ENCODE measurements around the gene KLHL14. TPM values are rescaled to one million over a fixed set of nuclear protein-coding genes. Genes with fewer than 3 reads are reported as not detected.

Gene KLHL14
- total RNA-seq, 6 donors from 2014 or later, result 0.20 to 0.49 (median 0.44) TPM; not detected in 3

GRCh38 chr18:32759611-32760167 is 13.1 kb downstream of the KLHL14 start:
- H3K4me1 ChIP-seq, result no peaks in the 10 kb centered on the region
- TF ChIP-seq POLR2AphosphoS5 (IDR thresholded peaks at IDR 0.05) (no peak), POLR2A (IDR thresholded peaks at IDR 0.05) (no peak), EP300 (IDR thresholded peaks at IDR 0.05) (no peak), CTCF (IDR thresholded peaks at IDR 0.05) (no peak)
- H3K4me3 ChIP-seq, result no peak overlapping the region
- H3K36me3 ChIP-seq, result no peaks in the 10 kb centered on the region
- no peak for ATAC-seq (ENCODE audit: low FRiP score in 2 of 2)
- H3K27ac ChIP-seq, result no peak overlapping the region
- DNase-seq, result no peak
- no peaks in the 10 kb centered on the region for H3K9me3 ChIP-seq
- 82 to 90% methylated on average over 2 of the region's 2 CpGs for WGBS, 2 donors
- H3K27me3 ChIP-seq, result no peaks in the 10 kb centered on the region

GRCh38 chr18:32754508-32755263 is 18.1 kb downstream of the KLHL14 start:
- H3K4me1 ChIP-seq, result no peaks in the 10 kb centered on the region
- ATAC-seq (ENCODE audit: low FRiP score in 2 of 2) (no peak), DNase-seq (no peak)
- WGBS, 2 donors, result 37 to 52% methylated on average over 7 of the region's 7 CpGs
- H3K36me3 ChIP-seq, result no peaks in the 10 kb centered on the region
- H3K9me3 ChIP-seq, result no peaks in the 10 kb centered on the region
- TF ChIP-seq POLR2AphosphoS5 (IDR thresholded peaks at IDR 0.05) (no peak), EP300 (IDR thresholded peaks at IDR 0.05) (no peak), CTCF (IDR thresholded peaks at IDR 0.05) (no peak), POLR2A (IDR thresholded peaks at IDR 0.05) (no peak)
- no peaks in the 10 kb centered on the region for H3K27me3 ChIP-seq
- no peak overlapping the region for H3K4me3 ChIP-seq
- H3K27ac ChIP-seq, result no peak overlapping the region

GRCh38 chr18:32753656-32754260 is 19.1 kb downstream of the KLHL14 start:
- H3K36me3 ChIP-seq, result no peaks in the 10 kb centered on the region
- TF ChIP-seq POLR2AphosphoS5 (IDR thresholded peaks at IDR 0.05) (no peak), CTCF (IDR thresholded peaks at IDR 0.05) (no peak), EP300 (IDR thresholded peaks at IDR 0.05) (no peak), POLR2A (IDR thresholded peaks at IDR 0.05) (no peak)

GRCh38 chr18:32750328-32750727 is 22.5 kb downstream of the KLHL14 start:
- TF ChIP-seq CTCF (IDR thresholded peaks at IDR 0.05) (no peak), POLR2AphosphoS5 (IDR thresholded peaks at IDR 0.05) (no peak), POLR2A (IDR thresholded peaks at IDR 0.05) (no peak), EP300 (IDR thresholded peaks at IDR 0.05) (no peak)
- Histone ChIP-seq H3K36me3 (no peaks in the 10 kb centered on the region), H3K27ac (no peak overlapping the region), H3K4me1 (no peaks in the 10 kb centered on the region), H3K27me3 (no peaks in the 10 kb centered on the region), H3K4me3 (no peak overlapping the region), H3K9me3 (no peaks in the 10 kb centered on the region)
- WGBS, 2 donors, result 92 to 94% methylated on average over 3 of the region's 3 CpGs
- DNase-seq (no peak), ATAC-seq (ENCODE audit: low FRiP score in 2 of 2) (no peak)

More at GRCh38 chr18:32753656-32754260, 19.1 kb downstream of the KLHL14 start:
- 63 to 66% methylated on average over 4 of the region's 4 CpGs for WGBS, 2 donors
- Histone ChIP-seq H3K4me1 (no peaks in the 10 kb centered on the region), H3K27ac (no peak overlapping the region), H3K4me3 (no peak overlapping the region), H3K27me3 (no peaks in the 10 kb centered on the region), H3K9me3 (no peaks in the 10 kb centered on the region)
- DNase-seq (no peak), ATAC-seq (ENCODE audit: low FRiP score in 2 of 2) (no peak)
